CD14-positive monocyte (primary cell): ENCODE results near the gene AFDN. TPM values are rescaled to one million over a fixed set of nuclear protein-coding genes. Genes with fewer than 3 reads are reported as not detected.

ENCODE experiments used
- DNase-seq, 3 donors: peaks; one replicate each; pipeline ENCODE4 v3.0.0-alpha.2; 2011 to 2022
- H2AFZ ChIP-seq: 2 replicates; pipeline ENCODE4 v1.6.0; 2012; ENCODE audit warnings: mild to moderate bottlenecking, low read depth, low read length, inconsistent platforms; ENCODE audit not compliant: insufficient read depth, poor library complexity, severe bottlenecking
- H3K27ac ChIP-seq, 2 donors: 1 replicate in 1 of 2; 2 replicates in 1 of 2; pipeline ENCODE4 v1.5.1; 2012 to 2013; ENCODE audit warnings: low read length in 2 of 2, control low read depth in 1 of 2, inconsistent platforms in 1 of 2, low read depth in 1 of 2, mild to moderate bottlenecking in 1 of 2
- H3K27me3 ChIP-seq, 2 donors: one replicate each; pipeline versions ENCODE4 v1.6.0 to v1.6.1; 2011 to 2013; ENCODE audit warnings: low read length in 2 of 2; ENCODE audit not compliant: control insufficient read depth in 2 of 2, insufficient read depth in 2 of 2
- H3K36me3 ChIP-seq, 2 donors: replicated peaks in 1 of 2; 1 replicate in 1 of 2; 2 replicates in 1 of 2; pipeline versions ENCODE4 v1.5.1 to v1.6.1; 2012 to 2013; ENCODE audit warnings: low read length in 2 of 2, control low read depth in 1 of 2, inconsistent platforms in 1 of 2, mild to moderate bottlenecking in 1 of 2; ENCODE audit not compliant: insufficient read depth in 2 of 2, control insufficient read depth in 1 of 2
- H3K4me1 ChIP-seq, 2 donors: 1 replicate in 1 of 2; 2 replicates in 1 of 2; pipeline versions ENCODE4 v1.5.1 to v1.6.1; 2012 to 2013; ENCODE audit warnings: low read length in 2 of 2, control low read depth in 1 of 2, inconsistent platforms in 1 of 2, mild to moderate bottlenecking in 1 of 2, moderate library complexity in 1 of 2; ENCODE audit not compliant: insufficient read depth in 2 of 2, control insufficient read depth in 1 of 2
- H3K4me2 ChIP-seq: replicated peaks from 2 replicates; pipeline ENCODE3; 2012; ENCODE audit warnings: low read length, moderate library complexity, mild to moderate bottlenecking; ENCODE audit not compliant: poor library complexity, severe bottlenecking; ENCODE audit errors: extremely low read depth
- H3K4me3 ChIP-seq, 3 experiments: fragments of 200-600 bp in 1 of 3; sonication (generic) in 1 of 3; replicated peaks in 1 of 3; 1 replicate in 2 of 3; 2 replicates in 1 of 3; pipeline ENCODE4 v1.5.1; 2011 to 2013; ENCODE audit warnings: low read length in 3 of 3, mild to moderate bottlenecking in 3 of 3, control low read depth in 2 of 3, low read depth in 2 of 3, inconsistent platforms in 1 of 3, moderate library complexity in 1 of 3
- H3K79me2 ChIP-seq: 2 replicates; pipeline ENCODE4 v1.6.0; 2012; ENCODE audit warnings: mild to moderate bottlenecking, control low read depth, inconsistent platforms, low read length, moderate library complexity; ENCODE audit not compliant: insufficient read depth
- H3K9ac ChIP-seq: 2 replicates; pipeline ENCODE4 v1.6.0; 2017; ENCODE audit warnings: low read length, mild to moderate bottlenecking; ENCODE audit not compliant: insufficient read depth, poor library complexity, severe bottlenecking
- H3K9me3 ChIP-seq, 2 donors: replicated peaks in 1 of 2; 1 replicate in 1 of 2; 2 replicates in 1 of 2; pipeline versions ENCODE4 v1.5.1 to v1.6.1; 2012 to 2013; ENCODE audit warnings: low read length in 2 of 2, control low read depth in 1 of 2; ENCODE audit not compliant: control insufficient read depth in 1 of 2, insufficient read depth in 1 of 2
- H4K20me1 ChIP-seq: 2 replicates; pipeline ENCODE4 v1.6.0; 2012; ENCODE audit warnings: mild to moderate bottlenecking, low read length, control low read depth, moderate library complexity; ENCODE audit not compliant: insufficient read depth
- H3K27ac Mint-ChIP-seq, 7 donors: one replicate each; pipeline ENCODE4 v1.8.0; 2020; ENCODE audit warnings: mild to moderate bottlenecking in 7 of 7, mixed read lengths in 7 of 7, moderate library complexity in 6 of 7, inconsistent platforms in 2 of 7
- H3K27me3 Mint-ChIP-seq, 3 donors: one replicate each; pipeline ENCODE4 v1.8.0; 2021 to 2022; ENCODE audit warnings: low read depth in 3 of 3, mild to moderate bottlenecking in 3 of 3, mixed read lengths in 3 of 3, moderate library complexity in 3 of 3, inconsistent platforms in 1 of 3
- H3K36me3 Mint-ChIP-seq, 2 donors: one replicate each; pipeline ENCODE4 v1.8.0; 2020; ENCODE audit warnings: mixed read lengths in 2 of 2, inconsistent platforms in 1 of 2, mild to moderate bottlenecking in 1 of 2
- H3K4me1 Mint-ChIP-seq: one replicate; pipeline ENCODE4 v1.8.0; 2020; ENCODE audit warnings: mild to moderate bottlenecking, mixed read lengths
- H3K4me3 Mint-ChIP-seq, 2 donors: one replicate each; pipeline ENCODE4 v1.8.0; 2020; ENCODE audit warnings: mild to moderate bottlenecking in 2 of 2, mixed read lengths in 2 of 2, moderate library complexity in 1 of 2
- H3K9me3 Mint-ChIP-seq, 7 donors: one replicate each; pipeline ENCODE4 v1.8.0; 2020 to 2022; ENCODE audit warnings: mixed read lengths in 7 of 7, mild to moderate bottlenecking in 6 of 7, moderate library complexity in 6 of 7, inconsistent platforms in 2 of 7
- CTCF ChIP-seq: fragments of 200-600 bp; IDR thresholded peaks from one replicate; pipeline ENCODE4 v1.8.0; 2022; ENCODE audit warnings: antibody characterized with exemption, mild to moderate bottlenecking
- WGBS: methylation state at CpG from one replicate; pipeline ENCODE4 v1.1.5; 2013; ENCODE audit warnings: missing lambda C conversion rate; ENCODE audit not compliant: insufficient coverage; 5-methylcytosine and 5-hydroxymethylcytosine counted together
- intact Hi-C, 2 donors: fragments of 100-400 bp; cut with micrococcal nuclease; formaldehyde crosslinking; loops; one replicate each; pipeline versions ENCODE4 v1.15.0 to v1.15.1; 2023
- polyA plus RNA-seq, 3 donors: library from polyadenylated mRNA; depleted of rRNA in 1 of 3; unstranded in 2 of 3; stranded (reverse) in 1 of 3; fragments of 300-500 nt in 2 of 3; fragments of >200 nt in 1 of 3; fragmentation: Illumina TruSeq in 2 of 3; gene quantifications; 1 replicate in 2 of 3; 2 replicates in 1 of 3; pipeline ENCODE4 v1.2.3, GENCODE V29; 2012 to 2021

Gene AFDN
- polyA plus RNA-seq, 3 donors = 0.03 to 1.5 TPM; not detected in 1

- Histone ChIP-seq H3K9ac (no peak overlapping the region), H4K20me1 (no peaks in the 10 kb centered on the region), H3K4me3 (no peak overlapping the region), H3K9me3 (no peaks in the 10 kb centered on the region), H3K36me3 (no peaks in the 10 kb centered on the region), H3K4me2 (no peak overlapping the region), H3K27ac (no peak overlapping the region), H3K27me3 (no peaks in the 10 kb centered on the region), H3K79me2 (no peaks in the 10 kb centered on the region), H3K4me1 (no peaks in the 10 kb centered on the region), H2AFZ (no peak overlapping the region)
- TF ChIP-seq CTCF = no peak
- Mint-ChIP-seq H3K27me3 (peaks cover 0 to 8% (median 7%) of the 10 kb centered on the region in 3 donors), H3K4me1 (no peaks in the 10 kb centered on the region), H3K36me3 (no peaks in the 10 kb centered on the region), H3K27ac (no peak overlapping the region), H3K9me3 (no peaks in the 10 kb centered on the region), H3K4me3 (no peak overlapping the region)
- intact Hi-C loops = no loop called here
- 100% methylated on average over 1 of the region's 3 CpGs for WGBS
- no peak for DNase-seq
Observed at GRCh38 chr6:167870321-167870720, 43.6 kb downstream of the AFDN start.

- H3K4me3 Mint-ChIP-seq = no peak overlapping the region
- H3K27me3 ChIP-seq = no peaks in the 10 kb centered on the region
- H3K4me2 ChIP-seq = no peak overlapping the region
- H3K79me2 ChIP-seq = no peaks in the 10 kb centered on the region
- H3K36me3 Mint-ChIP-seq = no peaks in the 10 kb centered on the region
- intact Hi-C loops = no loop called here
- WGBS = no CpG with 5 or more reads among the region's 2 CpGs
- H3K36me3 ChIP-seq = no peaks in the 10 kb centered on the region
- no peaks in the 10 kb centered on the region for H3K4me1 Mint-ChIP-seq
- H3K9ac ChIP-seq = no peak overlapping the region
- DNase-seq = no peak
- no peak overlapping the region for H3K27ac Mint-ChIP-seq
- H3K27ac ChIP-seq = no peak overlapping the region
- no peak overlapping the region for H2AFZ ChIP-seq
- no peaks in the 10 kb centered on the region for H4K20me1 ChIP-seq
- no peak overlapping the region for H3K4me3 ChIP-seq
- H3K9me3 Mint-ChIP-seq = no peaks in the 10 kb centered on the region
- peaks cover 2 to 12% (median 4%) of the 10 kb centered on the region in 3 donors for H3K27me3 Mint-ChIP-seq
- no peaks in the 10 kb centered on the region for H3K9me3 ChIP-seq
- H3K4me1 ChIP-seq = no peaks in the 10 kb centered on the region
- no peak for TF ChIP-seq CTCF
Observed at GRCh38 chr6:167872538-167873210, 46.0 kb downstream of the AFDN start.
